Natural killer cell (primary cell): ENCODE measurements around the gene PTGDR. TPM values are rescaled to one million over a fixed set of nuclear protein-coding genes. Genes with fewer than 3 reads are reported as not detected.

Source experiments
- ATAC-seq, 3 donors: fragments of 150-1000 bp in 2 of 3; fragments of 200-7000 bp in 1 of 3; cut with Tn5 transposase; 1 replicate in 1 of 3; 2 replicates in 2 of 3; pipeline ENCODE4 v1.10.0; 2021; ENCODE audit warnings: mild to moderate bottlenecking in 2 of 3, moderate library complexity in 2 of 3
- DNase-seq, 2 donors: peaks; one replicate each; pipeline versions ENCODE4 v3.0.0 to v3.0.0-alpha.2; 2013 to 2021; ENCODE audit warnings: mixed read lengths in 1 of 2
- H3K27ac ChIP-seq: one replicate; pipeline ENCODE4 v1.5.1; 2013; ENCODE audit warnings: mild to moderate bottlenecking, low read length
- H3K27me3 ChIP-seq: one replicate; pipeline ENCODE4 v1.6.1; 2013; ENCODE audit warnings: low read length; ENCODE audit not compliant: control insufficient read depth, insufficient read depth
- H3K36me3 ChIP-seq: one replicate; pipeline ENCODE4 v1.6.1; 2013; ENCODE audit warnings: low read length; ENCODE audit not compliant: control insufficient read depth, insufficient read depth
- H3K4me1 ChIP-seq: one replicate; pipeline ENCODE4 v1.6.1; 2013; ENCODE audit warnings: low read length; ENCODE audit not compliant: control insufficient read depth, insufficient read depth
- H3K4me3 ChIP-seq: one replicate; pipeline ENCODE4 v1.5.1; 2013; ENCODE audit warnings: low read length
- H3K9me3 ChIP-seq: one replicate; pipeline ENCODE4 v1.6.1; 2013; ENCODE audit warnings: low read length; ENCODE audit not compliant: control insufficient read depth, insufficient read depth
- H3K27ac Mint-ChIP-seq, 2 donors: one replicate each; pipeline ENCODE4 v1.8.0; 2022; ENCODE audit warnings: mild to moderate bottlenecking in 2 of 2, mixed read lengths in 2 of 2, moderate library complexity in 1 of 2
- H3K27me3 Mint-ChIP-seq, 2 donors: one replicate each; pipeline ENCODE4 v1.8.0; 2022; ENCODE audit warnings: low read depth in 2 of 2, mixed read lengths in 2 of 2
- H3K36me3 Mint-ChIP-seq: one replicate; pipeline ENCODE4 v1.8.0; 2022; ENCODE audit warnings: mixed read lengths
- H3K4me1 Mint-ChIP-seq, 2 donors: one replicate each; pipeline ENCODE4 v1.8.0; 2022; ENCODE audit warnings: mixed read lengths in 2 of 2
- H3K4me3 Mint-ChIP-seq: one replicate; pipeline ENCODE4 v1.8.0; 2022; ENCODE audit warnings: mild to moderate bottlenecking, moderate library complexity, mixed read lengths
- H3K9me3 Mint-ChIP-seq, 2 donors: one replicate each; pipeline ENCODE4 v1.8.0; 2022; ENCODE audit warnings: mixed read lengths in 2 of 2
- CTCF ChIP-seq: fragments of 200-600 bp; IDR thresholded peaks from one replicate; pipeline ENCODE4 v1.8.0; 2022; ENCODE audit warnings: antibody characterized with exemption
- WGBS: methylation state at CpG from one replicate; pipeline ENCODE4 v1.1.7; 2013; ENCODE audit warnings: missing lambda C conversion rate; ENCODE audit not compliant: insufficient coverage; 5-methylcytosine and 5-hydroxymethylcytosine counted together
- intact Hi-C: fragments of 100-400 bp; cut with micrococcal nuclease; formaldehyde crosslinking; loops from one replicate; pipeline ENCODE4 v1.14.2; 2022
- total RNA-seq, 4 donors: library from RNA; stranded (reverse); fragments of 120-200 nt in 1 of 4; gene quantifications; one replicate each; pipeline versions ENCODE4 v1.2.3 to v1.2.4, GENCODE V29; 2013 to 2022

Gene PTGDR
- total RNA-seq, 3 donors from 2014 or later (not counting 1 experiment from before 2014, with no cell fraction given): 106 to 140 (median 112) TPM

- peak in 1 of 3 donors; percentile 47 for ATAC-seq
- TF ChIP-seq CTCF: no peak
- Mint-ChIP-seq H3K4me1 (peaks cover 37 to 46% of the 10 kb centered on the region in 2 donors), H3K4me3 (no peak overlapping the region), H3K27ac (peak overlapping the region in 1 of 2 donors; percentile 40), H3K27me3 (no peaks in the 10 kb centered on the region), H3K9me3 (peaks cover 0 to 3% of the 10 kb centered on the region in 2 donors), H3K36me3 (peaks cover 6% of the 10 kb centered on the region)
- H3K4me1 ChIP-seq: peaks cover 4% of the 10 kb centered on the region
- H3K4me3 ChIP-seq: no peak overlapping the region
- H3K9me3 ChIP-seq: no peaks in the 10 kb centered on the region
- intact Hi-C loops: no loop called here
- no peak for DNase-seq
- WGBS: 74% methylated on average over 4 of the region's 4 CpGs
- H3K27me3 ChIP-seq: no peaks in the 10 kb centered on the region
- H3K27ac ChIP-seq: no peak overlapping the region
- H3K36me3 ChIP-seq: no peaks in the 10 kb centered on the region
Measured at GRCh38 chr14:52254086-52254485, 13.4 kb upstream of the PTGDR start.

GRCh38 chr14:52258783-52259182 is 8.7 kb upstream of the PTGDR start:
- no peak for DNase-seq
- Histone ChIP-seq H3K27me3 (no peaks in the 10 kb centered on the region), H3K4me3 (no peak overlapping the region), H3K36me3 (no peaks in the 10 kb centered on the region), H3K4me1 (peaks cover 14% of the 10 kb centered on the region), H3K27ac (no peak overlapping the region), H3K9me3 (no peaks in the 10 kb centered on the region)
- H3K27me3 Mint-ChIP-seq: no peaks in the 10 kb centered on the region
- H3K4me1 Mint-ChIP-seq: peaks cover 54 to 59% of the 10 kb centered on the region in 2 donors
- ATAC-seq: no peak
- H3K9me3 Mint-ChIP-seq: peaks cover 0 to 3% of the 10 kb centered on the region in 2 donors
- peaks cover 6% of the 10 kb centered on the region for H3K36me3 Mint-ChIP-seq
- intact Hi-C loops: no loop called here
- no peak for TF ChIP-seq CTCF
- H3K4me3 Mint-ChIP-seq: no peak overlapping the region
- 79% methylated on average over 2 of the region's 2 CpGs for WGBS
- peak overlapping the region; percentile 68 to 80 for H3K27ac Mint-ChIP-seq

GRCh38 chr14:52259434-52259833 is 8.1 kb upstream of the PTGDR start:
- Mint-ChIP-seq H3K4me3 (peak overlapping the region; percentile 25), H3K36me3 (peaks cover 6% of the 10 kb centered on the region), H3K27me3 (no peaks in the 10 kb centered on the region), H3K27ac (peak overlapping the region; percentile 68 to 80), H3K4me1 (peaks cover 55 to 60% of the 10 kb centered on the region in 2 donors), H3K9me3 (no peaks in the 10 kb centered on the region)
- Histone ChIP-seq H3K27me3 (no peaks in the 10 kb centered on the region), H3K4me3 (no peak overlapping the region), H3K27ac (peak overlapping the region; percentile 39), H3K9me3 (no peaks in the 10 kb centered on the region), H3K4me1 (peaks cover 17% of the 10 kb centered on the region), H3K36me3 (no peaks in the 10 kb centered on the region)
- DNase-seq: peak in 1 of 2 donors; percentile 26
- intact Hi-C loops: no loop called here
- ATAC-seq: peak; percentile 64 to 69 (median 65)
- WGBS: 4% methylated on average over 5 of the region's 5 CpGs
- no peak for TF ChIP-seq CTCF

- Mint-ChIP-seq H3K4me3 (no peak overlapping the region), H3K9me3 (no peaks in the 10 kb centered on the region), H3K27me3 (no peaks in the 10 kb centered on the region), H3K36me3 (peaks cover 6% of the 10 kb centered on the region), H3K27ac (peak overlapping the region; percentile 32 to 95), H3K4me1 (peaks cover 76 to 80% of the 10 kb centered on the region in 2 donors)
- DNase-seq (no peak), ATAC-seq (no peak)
- intact Hi-C loops: no loop called here
- H3K9me3 ChIP-seq: no peaks in the 10 kb centered on the region
- no peaks in the 10 kb centered on the region for H3K27me3 ChIP-seq
- TF ChIP-seq CTCF: no peak
- H3K4me3 ChIP-seq: no peak overlapping the region
- H3K27ac ChIP-seq: no peak overlapping the region
- WGBS: 76% methylated on average over 1 of the region's 1 CpG
- H3K4me1 ChIP-seq: peaks cover 43% of the 10 kb centered on the region
- no peaks in the 10 kb centered on the region for H3K36me3 ChIP-seq
Measured at GRCh38 chr14:52262600-52262999, 4.9 kb upstream of the PTGDR start.
